EL (cell line): Measurements from ENCODE around the gene CYB561.
"Not testable (repeated sequence)": the region's sequence is repeated elsewhere in the genome, so short reads cannot be mapped to it uniquely, and the experiment has no call there.

ENCODE experiments used
- DNase-seq: peaks from one replicate; pipeline ENCODE4 v3.0.0-alpha.2; 2016

The CYB561 gene

DNA sequence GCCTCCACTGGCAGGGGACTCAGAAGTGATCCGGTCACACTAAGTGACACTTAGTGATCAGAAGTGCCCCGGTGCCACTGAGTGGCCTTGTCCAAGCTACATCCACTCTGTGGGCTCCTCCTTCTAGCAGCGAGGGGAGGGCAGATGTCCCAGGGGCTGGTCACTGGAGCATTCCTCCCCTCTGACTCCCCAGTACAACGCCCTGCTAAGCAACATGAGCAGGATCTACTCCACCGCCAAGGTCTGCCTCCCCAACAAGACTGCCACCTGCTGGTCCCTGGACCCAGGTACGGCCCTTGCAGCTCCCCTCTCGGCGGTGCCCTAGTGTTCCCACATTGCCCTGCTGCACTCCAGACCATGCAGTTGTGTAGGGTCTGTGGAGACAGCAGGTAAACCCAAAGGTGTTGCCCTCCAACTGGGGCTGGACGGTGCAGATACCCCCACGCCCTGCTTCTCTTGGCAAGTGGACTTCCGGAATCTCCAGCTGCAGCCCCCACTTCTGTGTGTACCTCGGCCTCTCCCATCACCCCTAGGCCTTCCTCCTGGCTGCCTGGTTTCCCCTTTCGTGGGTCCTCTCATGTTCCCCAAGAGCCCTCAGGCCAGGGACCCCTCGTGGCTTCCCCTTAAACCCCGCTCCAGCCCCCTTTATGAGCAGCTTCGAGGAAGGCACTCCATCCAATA, 32.8 kb upstream of the CYB561 start:
- peak; percentile 94 for DNase-seq

DNA sequence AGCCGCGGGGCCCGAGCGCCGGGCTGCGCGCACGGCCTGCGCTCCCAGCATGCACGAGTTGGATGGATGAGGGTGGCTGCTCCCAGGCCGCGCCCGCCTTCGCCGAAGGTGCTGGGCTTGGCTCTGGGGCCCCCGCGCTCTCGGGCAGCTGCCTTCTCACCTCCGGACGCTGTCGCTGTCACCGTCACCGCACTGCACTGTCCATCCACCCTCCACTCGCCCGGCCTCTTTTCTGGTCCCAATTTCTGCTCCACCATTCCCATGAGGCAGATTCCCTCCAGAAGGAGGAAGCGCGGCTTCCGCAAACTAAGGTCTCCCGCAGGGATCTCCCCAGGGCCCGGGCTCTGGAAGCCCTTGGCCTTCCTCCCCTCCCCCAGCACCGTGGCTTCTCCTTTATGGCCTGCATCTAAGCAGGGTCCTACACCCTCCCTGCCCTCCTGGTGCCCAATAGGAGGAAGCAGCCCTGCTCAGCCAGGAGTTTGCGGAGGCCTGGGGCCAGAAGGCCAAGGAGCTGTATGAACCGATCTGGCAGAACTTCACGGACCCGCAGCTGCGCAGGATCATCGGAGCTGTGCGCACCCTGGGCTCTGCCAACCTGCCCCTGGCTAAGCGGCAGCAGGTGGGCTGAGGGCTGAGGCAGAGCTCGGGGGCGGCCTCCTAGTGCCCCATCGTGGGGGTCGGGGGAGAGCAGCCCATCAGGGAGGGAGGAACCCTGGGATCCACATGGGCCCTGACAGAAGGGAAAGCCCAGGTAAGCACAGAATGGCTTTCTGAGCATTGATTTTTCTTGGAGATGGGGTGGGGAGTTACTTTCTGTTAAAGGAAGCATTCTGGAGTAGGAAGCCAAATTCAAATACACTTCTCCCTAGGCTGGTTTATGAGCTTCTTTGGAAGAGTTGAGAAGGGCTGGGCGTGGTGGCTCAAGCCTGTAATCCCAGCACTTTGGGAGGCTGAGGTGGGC, 31.7 kb upstream of the CYB561 start:
- DNase-seq, result no peak

DNA sequence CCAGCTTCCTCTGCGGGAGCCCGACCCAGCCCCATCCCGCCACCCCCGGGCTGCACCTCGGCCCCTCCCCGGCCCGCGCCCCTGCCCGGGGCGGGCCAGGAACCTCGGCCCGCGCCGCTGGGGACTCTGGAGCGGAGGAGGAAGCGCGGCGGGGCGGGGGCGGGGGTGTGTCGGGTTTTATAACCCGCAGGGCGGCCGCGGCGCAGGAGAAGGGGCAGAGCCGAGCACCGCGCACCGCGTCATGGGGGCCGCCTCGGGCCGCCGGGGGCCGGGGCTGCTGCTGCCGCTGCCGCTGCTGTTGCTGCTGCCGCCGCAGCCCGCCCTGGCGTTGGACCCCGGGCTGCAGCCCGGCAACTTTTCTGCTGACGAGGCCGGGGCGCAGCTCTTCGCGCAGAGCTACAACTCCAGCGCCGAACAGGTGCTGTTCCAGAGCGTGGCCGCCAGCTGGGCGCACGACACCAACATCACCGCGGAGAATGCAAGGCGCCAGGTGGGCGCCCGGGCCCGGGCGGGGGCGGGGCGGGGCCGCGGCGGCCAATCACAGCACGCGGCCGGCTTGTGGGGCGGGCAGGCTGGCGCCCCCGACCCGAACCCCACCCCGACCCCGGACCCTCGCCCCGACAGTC, 30.9 kb upstream of the CYB561 start, which contains the start of gene ACE:
Gene ACE (plus strand): TSS at position 208 of the 626 bp plus-strand sequence. CDS start 34 bp downstream, at position 242.
- peak; percentile 32 for DNase-seq

DNA sequence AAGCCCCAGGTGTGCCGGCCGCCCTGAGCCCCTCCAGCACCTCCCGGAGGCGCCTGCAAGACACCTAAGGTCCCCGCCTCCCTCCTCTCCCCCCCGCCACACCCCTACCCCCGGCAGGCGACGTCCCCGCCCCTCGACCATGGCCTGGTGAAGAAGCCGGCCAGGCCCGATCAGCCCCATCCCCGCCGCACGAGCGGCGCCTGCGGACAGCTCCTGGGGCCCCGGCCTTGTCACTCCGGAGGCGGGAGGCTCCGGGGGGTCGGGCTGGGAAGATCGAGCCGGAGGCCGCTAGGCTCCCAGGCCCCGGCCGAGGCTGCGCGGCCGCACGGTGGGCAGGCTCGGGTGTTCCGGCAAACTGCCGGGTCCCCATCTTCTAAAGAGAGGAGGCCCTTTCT, 30.4 kb upstream of the CYB561 start:
- peak; percentile 29 for DNase-seq

DNA sequence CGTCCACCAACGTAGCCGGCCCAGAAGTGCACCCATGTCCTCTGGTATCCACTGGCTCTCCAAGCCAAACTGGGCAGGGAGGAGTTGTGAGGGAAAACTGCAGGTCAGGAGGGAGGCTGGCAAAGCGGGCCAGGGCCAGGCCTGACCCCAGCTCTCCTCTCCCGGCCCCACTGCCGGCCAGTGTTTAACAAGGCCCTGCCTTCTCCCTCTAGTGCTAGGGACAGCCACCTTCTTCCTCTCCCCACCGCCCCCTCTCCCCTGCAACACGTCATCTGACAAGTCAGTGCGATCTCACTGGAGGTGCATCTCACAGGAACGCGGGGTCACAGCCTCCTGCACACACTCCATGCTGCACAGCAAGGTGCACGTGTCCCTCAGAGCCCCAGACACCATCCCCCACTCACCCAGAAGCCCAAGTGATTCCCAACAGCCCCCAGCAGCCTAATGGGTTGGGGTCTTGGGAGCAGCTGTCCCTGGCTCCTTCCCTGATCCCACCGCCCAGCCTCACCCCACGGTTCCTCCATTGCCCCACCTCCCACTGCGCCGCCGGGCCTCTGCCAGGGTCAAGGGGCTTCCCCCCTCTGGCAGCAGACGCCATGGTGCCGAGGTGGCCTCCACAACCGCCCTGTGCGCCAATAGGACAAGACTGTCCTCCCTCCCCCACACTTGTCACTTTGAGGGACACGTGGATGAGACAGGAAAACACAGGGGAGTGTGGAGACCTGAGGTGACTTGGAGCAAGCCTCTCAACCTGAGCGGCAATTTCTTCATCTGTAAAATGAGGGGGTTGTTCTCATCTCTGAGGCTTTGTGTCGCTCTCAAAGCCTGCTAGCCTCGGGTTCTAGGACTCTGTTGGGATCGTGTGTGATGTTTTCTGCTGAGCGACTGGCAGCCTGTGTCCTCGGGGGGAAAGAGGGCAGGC, 29.6 kb upstream of the CYB561 start:
- DNase-seq, result no peak

DNA sequence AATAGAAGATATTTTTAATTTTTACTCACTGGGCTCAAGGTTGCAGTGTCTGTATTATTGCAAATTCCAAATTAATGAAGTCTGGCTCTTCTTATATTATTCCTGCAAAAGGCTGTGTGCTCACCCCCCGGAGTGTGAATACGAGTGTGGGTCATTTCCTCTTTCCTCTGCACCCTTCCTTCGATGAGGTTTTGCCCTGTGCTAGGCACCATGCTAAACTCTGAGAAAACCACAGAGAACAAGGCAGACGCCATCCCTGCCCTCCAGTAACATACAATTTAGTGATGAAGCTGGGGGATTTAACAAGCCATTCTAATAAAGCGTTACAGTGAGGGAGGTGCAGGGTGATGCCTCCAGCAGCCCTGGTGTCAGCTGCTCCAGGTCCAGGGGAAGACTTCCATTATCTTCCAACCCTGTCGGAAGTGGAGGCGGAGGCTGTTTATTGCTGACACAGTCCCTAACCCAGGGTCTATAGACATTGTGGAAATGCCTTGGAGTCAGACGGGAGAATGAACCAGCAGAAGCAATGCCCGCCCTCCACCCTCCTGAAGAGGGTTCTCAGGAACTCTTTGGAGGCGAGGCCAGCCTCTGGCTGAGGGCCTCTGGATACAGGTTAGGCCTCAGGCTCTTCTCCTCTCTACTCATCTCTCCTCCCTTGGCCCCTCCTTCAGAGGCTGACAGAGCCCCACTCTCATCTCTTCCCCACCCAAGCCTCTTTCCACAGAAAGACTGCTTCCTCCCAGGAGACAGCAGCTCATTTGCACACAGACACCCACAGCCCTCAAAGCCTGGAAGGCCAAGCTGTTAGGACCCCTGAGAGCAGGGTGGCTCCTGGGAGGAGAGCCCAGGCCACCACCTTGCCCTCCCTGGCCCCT, 28.7 kb upstream of the CYB561 start:
- no peak for DNase-seq

DNA sequence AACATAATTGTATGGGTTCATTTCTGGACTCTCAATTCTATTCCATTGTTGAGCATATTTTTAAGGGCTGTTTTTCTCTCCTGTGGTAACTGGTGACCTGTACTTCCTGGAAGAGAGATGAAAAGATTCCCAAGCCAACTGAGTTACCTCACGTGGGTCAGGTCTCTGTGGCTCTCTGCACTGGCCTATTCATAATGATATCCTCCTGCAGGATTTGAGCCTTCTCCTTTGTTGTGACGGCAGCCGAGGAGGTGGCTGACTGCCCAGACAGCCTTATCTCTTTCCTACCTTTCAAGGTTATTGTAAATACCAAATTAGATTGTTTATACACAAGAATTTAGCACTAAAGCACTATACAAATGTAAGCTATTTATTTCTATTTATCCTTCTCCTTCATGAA, 28.1 kb upstream of the CYB561 start:
- DNase-seq, result no peak

DNA sequence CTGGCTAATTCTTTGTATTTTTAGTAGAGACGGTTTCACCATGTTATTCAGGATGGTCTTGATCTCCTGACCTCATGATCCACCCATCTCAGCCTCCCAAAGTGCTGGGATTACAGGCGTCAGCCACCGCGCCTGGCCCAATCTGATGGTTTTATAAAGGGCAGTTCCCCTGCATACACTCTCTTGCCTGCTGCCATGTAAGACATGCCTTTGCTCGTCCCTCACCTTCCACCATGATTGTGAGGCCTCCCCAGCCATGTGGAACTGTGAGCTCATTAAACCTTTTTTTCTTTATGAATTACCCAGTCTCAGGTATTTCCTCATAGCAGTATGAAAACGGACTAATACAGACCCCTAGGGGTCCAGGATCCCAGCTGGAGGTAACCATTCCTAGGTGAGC, 22.0 kb upstream of the CYB561 start:
- not testable (repeated sequence) for DNase-seq

DNA sequence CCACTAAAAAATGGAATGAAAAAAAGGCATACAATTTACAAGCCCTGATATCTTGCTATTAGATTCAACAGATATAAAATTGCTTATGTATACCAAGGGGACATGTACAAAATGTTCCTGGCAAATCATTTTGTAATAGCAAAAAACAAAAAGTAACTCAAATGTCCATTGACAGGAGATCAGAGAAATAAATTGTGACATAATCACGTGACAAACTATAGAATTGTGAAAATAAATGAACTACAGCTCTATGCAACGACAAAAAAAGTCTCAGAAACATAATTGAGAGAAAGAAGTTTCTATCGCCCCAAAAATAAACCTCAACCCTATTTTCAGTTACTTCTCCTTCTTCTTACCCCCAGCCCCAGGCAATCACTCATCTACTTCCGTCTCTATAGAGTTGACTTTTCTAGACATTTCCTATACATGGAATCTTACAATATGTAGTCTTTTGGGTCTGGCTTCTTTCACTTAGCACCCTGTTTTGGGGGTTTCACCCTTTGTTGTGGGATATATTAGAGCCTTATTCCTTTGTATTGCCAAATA, 18.7 kb upstream of the CYB561 start:
- no peak for DNase-seq

DNA sequence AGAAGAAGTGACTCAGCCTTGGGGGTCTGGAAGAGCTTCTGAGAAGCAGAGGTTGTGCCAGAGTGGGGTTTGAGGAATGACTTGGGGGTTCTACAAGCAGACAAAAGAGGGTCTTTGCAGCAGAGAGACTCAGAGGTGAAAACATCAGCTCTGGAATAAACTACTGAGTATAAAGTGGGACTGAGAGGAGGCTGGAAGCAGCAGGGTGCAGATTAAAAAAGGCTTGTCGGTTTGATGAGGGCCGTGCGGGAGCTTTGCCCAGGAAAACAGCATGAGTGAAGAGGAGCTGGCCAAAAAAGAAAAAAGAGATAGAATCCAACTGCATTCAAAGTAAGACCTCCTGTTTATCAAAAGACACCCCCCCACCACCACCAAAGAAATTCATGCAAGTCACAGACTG, 17.7 kb upstream of the CYB561 start:
- DNase-seq, result no peak

DNA sequence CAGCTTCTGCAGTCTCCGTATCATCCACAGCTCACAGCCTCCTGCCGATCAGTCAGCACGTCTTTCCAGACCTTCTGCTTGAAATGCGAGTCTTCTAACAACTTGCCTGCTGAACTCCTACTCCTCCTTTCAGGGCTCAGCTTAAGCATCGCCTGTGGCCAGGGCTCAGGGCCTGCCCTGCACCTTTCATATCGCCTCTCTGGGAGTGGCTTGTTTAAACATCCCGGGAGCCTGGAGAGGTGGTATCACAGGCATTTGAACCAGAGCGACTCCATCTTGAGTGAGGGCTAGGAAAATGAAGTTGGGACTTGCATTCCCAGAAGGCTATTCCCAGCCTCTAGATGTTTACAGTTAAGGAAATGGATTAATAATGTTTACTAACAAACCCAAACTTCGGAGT, 13.9 kb upstream of the CYB561 start:
- DNase-seq, result no peak

DNA sequence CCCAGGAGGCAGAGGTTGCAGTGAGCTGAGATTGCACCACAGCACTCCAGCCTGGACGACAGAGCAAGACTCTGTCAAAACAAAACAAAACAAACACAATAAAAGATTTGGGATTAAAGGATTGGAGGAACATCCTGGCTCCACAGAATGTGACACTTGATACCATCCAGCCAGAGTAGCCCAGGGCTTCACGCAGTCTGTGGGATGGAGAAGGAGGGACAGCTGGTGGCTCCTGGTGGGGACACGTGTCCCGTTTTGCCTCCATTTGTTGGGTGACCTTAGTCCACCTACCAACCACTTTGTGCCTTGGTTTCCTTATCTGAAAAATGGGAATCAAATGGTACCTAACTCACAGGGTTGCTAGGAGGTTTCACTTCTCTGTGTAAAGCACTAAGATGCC, 12.4 kb upstream of the CYB561 start:
- DNase-seq, result no peak

DNA sequence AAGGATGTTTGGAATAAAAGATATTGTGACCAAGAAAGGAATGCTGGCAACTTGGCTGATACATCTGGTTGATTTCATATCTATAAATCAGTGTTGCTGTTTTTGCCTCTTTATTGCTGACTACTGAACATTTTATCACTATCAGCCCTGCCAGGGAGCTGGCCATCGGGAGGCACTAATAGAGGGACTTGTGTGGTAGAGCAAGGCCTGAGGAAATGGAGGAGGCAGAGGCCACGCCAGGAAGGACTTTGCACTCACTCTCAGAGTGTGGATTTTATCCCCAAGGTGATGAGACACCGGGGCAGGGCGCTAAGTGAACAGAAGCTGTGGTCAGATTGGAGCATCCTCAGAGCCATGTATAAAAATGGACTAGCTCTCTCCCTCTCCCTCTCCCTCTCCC, 9.3 kb upstream of the CYB561 start:
- no peak for DNase-seq

DNA sequence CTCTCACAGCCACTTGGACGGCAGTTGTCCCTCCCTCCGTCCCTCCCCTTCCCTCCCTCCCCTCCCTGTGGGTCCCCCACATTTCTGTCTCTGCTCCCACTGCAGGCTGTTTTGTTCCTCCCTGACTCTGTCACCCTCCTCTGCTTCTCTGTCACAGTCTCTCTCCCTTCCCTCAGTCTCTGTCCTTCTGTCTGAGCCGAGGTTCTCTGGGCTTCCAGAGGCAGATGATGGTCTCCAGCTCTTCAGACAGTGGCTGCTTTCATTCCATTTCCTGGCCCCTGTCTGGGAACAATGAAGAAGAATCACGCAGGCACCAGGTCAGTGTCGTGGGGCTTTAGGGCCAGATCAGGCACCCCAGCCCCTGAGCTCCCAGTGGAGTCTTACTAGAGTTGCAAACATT, 8.8 kb upstream of the CYB561 start:
- DNase-seq, result no peak

DNA sequence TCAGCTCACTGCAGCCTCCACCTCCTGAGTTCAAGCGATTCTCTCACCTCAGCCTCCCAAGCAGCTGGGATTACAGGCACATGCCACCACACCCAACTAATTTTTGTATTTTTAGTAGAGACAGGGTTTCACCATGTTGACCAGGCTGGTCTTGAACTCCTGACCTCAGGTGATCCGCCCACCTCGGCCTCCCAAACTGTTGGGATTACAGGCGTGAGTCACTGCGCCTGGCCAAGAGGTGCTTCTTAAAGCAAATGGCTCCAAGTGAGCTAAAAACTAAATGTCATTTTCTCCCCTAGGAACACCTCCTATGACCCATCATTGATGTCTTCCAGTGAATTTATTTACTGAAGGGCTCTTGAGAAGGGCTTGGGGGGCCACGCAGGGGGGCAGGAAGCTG, 8.3 kb upstream of the CYB561 start:
- not testable (repeated sequence) for DNase-seq

DNA sequence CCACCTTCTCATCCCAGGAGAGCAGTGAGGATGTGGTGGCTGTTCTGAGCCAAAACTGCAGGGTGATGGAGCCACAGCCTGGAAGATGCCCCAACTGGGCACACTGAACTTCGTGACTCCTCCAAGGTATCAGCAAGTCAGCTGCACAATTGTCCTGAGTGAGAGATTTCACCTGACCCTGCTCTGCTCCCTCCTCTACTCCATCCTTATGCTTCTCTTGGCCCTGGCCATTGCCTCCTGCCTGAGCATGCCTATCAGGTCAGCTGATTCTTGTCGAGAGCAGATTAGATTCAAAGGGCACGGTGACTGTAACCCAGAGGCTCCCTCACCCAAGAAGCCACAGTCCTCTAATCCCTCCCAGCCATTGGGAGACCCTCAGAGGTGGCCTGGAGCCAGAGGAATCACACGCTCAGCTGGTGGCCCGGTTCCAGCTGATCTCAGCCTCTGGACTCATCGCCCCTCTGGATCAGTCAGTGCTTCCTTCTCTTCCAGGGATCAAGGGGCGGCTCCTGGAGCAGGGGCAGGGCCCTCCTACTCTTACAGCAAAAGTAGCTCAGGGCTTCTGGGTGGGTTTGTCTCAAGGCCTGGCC, 7.0 kb upstream of the CYB561 start:
- DNase-seq, result no peak

DNA sequence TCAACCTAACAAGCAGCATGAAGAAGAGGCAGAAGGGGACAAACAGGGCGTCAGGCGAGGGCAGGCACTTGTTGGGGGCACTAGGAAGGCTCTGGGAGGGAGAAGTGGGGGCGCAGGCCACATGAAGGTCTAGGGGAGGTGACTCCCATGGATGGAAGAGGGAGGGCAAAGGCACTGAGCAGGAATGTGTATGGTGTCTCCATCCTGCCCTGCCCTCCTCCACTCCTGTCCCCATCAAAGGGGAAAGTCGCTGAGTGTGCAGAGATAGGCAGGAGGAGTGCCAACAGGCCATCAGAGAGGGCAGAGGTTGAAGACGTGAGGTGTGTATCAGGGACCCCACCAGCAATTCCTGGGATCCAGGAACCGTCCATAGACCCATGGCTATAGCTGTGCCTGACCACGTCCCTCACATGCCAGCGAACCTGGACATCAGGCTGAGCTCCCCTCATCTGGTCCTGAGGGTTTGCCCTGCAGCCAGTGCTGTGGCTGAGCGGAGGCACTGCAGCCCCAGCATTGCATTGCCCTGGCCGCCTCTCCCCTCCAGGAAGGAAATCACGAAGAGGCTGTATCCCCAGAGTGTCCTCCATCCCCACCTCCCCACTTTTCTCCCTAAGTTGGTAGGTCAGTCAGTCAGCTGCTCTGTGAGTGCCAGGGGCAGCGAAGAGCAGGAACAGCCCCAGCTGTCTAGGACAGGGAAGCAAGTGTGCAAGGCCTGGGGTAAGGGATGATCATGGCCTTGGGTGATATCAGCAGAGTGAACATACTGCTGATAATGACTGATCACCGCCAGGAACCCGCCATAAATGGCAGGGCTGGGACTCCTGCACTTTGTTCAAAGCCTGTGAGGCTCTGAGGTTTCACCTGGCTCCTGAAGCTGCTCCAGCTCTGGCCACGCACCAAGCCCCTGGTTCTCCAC, 6.2 kb upstream of the CYB561 start:
- DNase-seq, result no peak

DNA sequence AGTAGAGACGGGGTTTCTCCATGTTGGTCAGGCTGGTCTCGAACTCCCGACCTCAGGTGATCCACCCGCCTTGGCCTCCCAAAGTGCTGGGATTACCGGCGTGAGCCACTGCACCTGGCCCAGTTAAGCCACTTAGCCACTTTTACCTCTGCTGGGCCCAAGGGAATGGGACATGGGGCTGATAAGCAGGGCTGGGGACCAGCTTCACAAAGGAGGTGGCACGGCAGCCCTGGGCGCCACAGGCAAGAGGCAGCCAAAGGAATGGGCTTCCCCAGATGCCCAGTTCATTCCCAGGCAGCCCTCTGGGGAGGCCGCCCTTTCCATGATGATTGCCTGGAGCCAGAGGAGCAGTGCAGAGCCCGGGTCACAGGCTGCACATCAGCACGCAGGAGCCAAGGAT, 5.0 kb upstream of the CYB561 start:
- no peak for DNase-seq

DNA sequence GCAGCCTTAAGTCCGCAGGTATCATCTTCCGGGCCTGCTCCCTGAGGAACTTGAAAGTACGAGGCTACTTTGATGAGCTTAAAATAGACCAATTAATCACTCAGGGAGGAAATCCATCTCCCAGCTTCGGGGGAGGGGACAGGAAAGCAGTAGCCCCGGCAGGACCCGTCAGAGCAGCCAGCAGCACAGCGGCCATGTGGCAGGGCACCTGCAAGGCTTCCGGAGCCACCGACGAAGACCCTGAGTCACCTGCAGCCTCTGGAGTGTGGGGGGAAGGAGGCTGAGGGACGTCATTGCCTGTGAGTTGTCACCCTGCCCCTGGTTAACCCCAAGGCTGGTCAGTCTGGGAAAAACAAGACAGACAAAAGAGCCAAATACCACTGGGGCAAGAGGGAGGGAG, 4.4 kb upstream of the CYB561 start:
- no peak for DNase-seq

DNA sequence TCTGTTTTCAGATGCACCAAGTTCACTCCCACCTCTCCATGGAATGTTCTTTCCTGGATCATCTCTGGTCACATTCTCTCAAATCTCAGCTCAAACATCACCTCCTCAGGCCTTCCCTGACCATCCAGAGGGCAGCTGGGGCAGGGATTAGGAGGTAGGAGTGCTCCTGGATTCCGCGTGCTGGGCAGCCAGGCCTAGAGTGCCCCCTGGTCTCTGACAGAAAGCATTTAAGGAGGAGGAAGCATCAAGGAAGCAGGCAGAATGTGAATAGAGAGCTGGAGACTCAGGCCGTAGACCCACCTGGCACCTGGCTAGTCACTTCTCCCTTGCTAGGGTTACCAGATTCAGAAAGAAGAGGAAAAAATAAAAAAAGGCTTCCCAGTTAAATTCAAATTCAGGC, 2.5 kb upstream of the CYB561 start:
- DNase-seq, result no peak
